ENCODE data around the gene SF3A1.
"Not testable (repeated sequence)": the region's sequence is repeated elsewhere in the genome, so short reads cannot be mapped to it uniquely, and the experiment has no call there.

Gene SF3A1

DNA sequence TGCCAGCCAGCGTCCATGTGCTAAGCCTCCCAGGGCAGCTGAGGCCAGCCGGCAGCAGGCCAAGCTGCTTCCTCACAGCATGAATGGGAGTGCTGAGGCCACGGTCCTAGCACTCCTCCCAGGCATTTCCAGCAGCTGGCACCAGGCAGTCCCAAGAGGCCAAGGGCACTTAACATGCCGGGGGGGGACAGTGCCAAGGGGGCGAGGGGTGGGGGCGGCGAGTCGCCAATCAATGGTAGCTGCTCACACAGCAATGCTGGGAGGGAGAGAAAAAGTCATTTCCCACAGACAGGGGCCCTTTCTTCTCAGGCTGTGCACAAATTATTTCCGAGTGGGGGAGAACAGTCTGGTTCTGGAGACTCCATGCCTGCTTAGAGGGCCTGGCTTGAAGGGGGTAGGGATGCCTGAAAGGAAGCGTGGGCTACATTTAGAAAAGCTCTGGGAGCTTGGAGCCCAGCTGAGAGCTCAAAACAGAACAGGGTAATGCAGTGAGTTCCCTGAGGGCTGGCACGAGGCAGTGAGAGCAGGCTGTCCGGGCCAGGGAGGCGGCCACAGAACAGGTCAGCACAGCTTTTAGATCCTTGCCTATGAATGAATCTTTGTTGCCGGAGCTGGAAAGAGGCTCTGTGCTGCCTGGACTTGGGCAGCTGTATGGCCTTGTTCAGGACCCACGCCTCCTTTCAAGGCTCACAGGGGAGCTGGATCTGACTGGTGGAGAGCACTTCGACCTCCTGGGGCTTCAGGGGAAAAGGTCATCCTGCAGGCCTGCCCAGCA is 15.6 kb downstream of the SF3A1 start:
- TF ChIP-seq POLR2AphosphoS5 (IDR thresholded peaks at IDR 0.05; ENCODE audit: low read depth, low read length) (no peak), TAF1 (IDR thresholded peaks at IDR 0.05; ENCODE audit: borderline replicate concordance, low read depth, low read length) (no peak), POLR2A (IDR thresholded peaks at IDR 0.05; ENCODE audit: low read depth, low read length) (0 out of 2 replicates have a peak, but pooled peaks have one; percentile 23)
- no peak for DNase-seq (ENCODE audit: insufficient read length)
- FAIRE-seq = no peak

DNA sequence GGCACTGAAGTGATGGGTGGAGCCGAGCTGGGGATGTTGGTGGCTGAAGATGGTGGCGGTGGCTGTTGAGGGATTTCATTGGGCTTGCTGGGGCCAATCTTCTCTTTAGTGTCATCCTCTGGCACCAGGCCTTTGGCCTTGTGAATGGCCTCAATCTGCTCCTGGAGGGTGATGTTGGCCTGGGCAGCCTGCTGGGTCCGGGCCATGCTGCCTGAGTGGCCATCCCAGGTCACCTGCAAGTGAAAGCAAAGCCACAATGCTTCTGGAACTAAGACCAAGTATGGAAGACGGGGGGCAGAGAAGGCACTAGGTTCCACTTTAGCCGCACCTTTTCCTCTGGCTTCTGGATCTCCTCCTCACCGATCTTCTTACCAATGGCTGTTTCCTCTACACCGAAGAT is 17.9 kb downstream of the SF3A1 start:
- no peak for FAIRE-seq
- TF ChIP-seq TAF1 (IDR thresholded peaks at IDR 0.05; ENCODE audit: borderline replicate concordance, low read depth, low read length) = no peak
- TF ChIP-seq POLR2AphosphoS5 (IDR thresholded peaks at IDR 0.05; ENCODE audit: low read depth, low read length) = no peak
- TF ChIP-seq POLR2A (IDR thresholded peaks at IDR 0.05; ENCODE audit: low read depth, low read length) = no peak
- no peak for DNase-seq (ENCODE audit: insufficient read length)

DNA sequence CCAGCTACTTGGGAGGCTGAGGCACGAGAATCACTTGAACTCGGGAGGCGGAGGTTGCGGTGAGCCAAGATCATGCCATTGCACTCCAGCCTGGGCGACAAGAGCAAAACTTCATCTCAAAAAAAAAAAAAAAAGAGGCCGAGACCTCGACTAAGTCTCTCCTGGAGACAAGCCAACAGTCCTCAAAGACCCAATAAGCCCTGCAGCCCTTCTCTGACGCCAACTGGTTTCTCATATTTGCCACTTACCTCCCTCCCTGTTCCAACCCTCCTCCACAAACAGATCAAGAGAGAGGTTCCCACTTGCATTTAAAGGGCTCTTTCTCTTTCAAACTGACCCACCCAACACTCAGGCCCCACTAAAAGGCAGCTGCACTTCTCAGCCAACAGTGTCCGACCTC is 18.4 kb downstream of the SF3A1 start:
- not testable (repeated sequence) for FAIRE-seq; DNase-seq (ENCODE audit: insufficient read length)

DNA sequence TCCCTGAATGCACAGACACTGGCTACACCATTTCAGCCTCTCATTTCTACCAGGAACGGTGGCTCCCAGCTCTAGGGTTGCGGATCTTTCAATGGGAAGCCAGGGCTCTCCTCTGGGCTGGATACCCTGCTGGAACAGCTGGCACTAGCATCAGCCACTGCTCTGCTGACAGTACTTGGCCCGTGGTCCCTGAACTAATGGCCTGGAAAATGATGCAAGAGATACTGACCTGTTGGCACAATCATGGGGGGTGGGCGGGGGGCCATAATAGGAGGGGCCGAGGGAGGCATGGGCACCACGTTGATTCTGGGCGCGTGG is 19.3 kb downstream of the SF3A1 start:
- FAIRE-seq (no peak), DNase-seq (ENCODE audit: insufficient read length) (no peak)
- no peak for TF ChIP-seq TAF1 (IDR thresholded peaks at IDR 0.05; ENCODE audit: borderline replicate concordance, low read depth, low read length)
- no peak for TF ChIP-seq POLR2AphosphoS5 (IDR thresholded peaks at IDR 0.05; ENCODE audit: low read depth, low read length)
- TF ChIP-seq POLR2A (IDR thresholded peaks at IDR 0.05; ENCODE audit: low read depth, low read length) = no peak

DNA sequence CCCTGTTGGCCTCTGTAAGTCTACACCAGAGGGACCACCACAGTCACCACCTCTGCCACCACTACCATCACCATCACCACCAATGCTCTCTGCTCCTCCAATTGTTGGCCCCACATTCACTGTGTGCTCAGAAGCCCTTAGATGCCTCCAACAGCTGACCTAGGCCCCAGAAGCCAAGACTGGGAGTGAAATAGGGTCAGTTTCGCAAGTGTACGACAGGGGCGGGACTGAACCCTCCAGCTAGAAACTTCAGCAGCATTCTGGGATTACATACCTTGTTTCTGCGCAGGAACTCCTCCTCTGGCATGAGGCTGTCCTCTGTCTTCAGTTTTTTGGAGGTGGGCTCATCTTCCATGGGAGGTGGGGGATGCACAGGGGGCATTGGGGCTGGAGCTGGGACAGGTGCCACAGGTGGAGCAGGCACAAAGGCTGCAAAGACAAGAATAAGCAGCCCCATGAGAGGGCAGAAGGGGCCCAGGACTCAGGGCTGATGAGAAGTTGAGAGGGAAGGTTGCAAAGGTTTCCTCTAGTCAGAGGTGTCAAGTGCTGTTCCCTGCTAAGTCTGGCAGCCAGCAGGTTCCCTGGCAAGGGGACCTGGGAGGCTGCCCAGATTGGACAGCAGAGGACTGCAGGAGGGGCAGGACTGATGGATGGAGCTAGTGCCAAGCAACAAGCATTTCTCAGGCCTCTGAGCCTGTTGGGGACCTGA is 19.8 kb downstream of the SF3A1 start:
- DNase-seq (ENCODE audit: insufficient read length) (no peak), FAIRE-seq (no peak)

DNA sequence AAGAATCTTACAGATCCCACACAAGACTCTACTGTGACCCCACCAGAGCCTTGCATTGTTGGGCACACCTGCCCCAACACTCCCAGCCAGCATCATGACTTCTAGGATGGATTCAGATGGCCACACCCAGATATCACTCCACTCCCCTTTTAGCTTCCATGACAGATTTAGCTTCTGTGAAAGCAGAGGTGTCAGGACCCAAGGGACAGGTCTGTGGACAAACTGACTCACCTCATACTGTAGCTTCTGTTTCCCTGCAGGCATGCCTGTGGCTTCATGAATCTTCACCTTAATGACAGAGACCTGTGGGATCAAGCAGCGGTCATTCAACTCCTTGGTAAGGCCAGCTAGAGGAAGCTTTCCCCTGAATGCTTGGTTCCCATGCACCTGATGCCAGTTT is 21.5 kb downstream of the SF3A1 start:
- DNase-seq (ENCODE audit: insufficient read length) (no peak), FAIRE-seq (no peak)
- TF ChIP-seq POLR2AphosphoS5 (IDR thresholded peaks at IDR 0.05; ENCODE audit: low read depth, low read length) (no peak), POLR2A (IDR thresholded peaks at IDR 0.05; ENCODE audit: low read depth, low read length) (no peak), TAF1 (IDR thresholded peaks at IDR 0.05; ENCODE audit: borderline replicate concordance, low read depth, low read length) (no peak)

More for the DNA sequence above, 19.8 kb downstream of the SF3A1 start:
- no peak for TF ChIP-seq POLR2A (IDR thresholded peaks at IDR 0.05; ENCODE audit: low read depth, low read length)
- TF ChIP-seq TAF1 (IDR thresholded peaks at IDR 0.05; ENCODE audit: borderline replicate concordance, low read depth, low read length) = no peak

DNA sequence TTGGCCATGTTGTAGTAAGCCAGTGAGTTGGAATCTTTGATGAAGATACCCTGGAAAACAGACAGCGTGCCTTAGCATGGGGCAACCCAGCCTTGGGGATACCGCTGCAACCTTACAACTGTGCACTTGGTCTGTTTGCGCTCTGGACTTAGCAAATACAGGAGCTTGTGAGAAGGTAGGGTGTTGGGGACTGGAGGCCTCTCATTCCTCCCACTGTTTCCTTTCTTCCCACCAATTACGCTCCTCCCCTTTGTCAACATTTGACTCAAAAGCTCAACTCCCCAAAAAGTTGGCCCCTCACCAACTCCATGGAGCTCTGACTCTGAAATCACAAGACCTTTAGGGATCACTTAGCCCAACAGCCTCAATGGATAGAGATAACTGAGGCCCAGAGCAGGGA is 22.0 kb downstream of the SF3A1 start:
- TF ChIP-seq POLR2AphosphoS5 (IDR thresholded peaks at IDR 0.05; ENCODE audit: low read depth, low read length) (no peak), POLR2A (IDR thresholded peaks at IDR 0.05; ENCODE audit: low read depth, low read length) (no peak), TAF1 (IDR thresholded peaks at IDR 0.05; ENCODE audit: borderline replicate concordance, low read depth, low read length) (no peak)
- no peak for FAIRE-seq
- no peak for DNase-seq (ENCODE audit: insufficient read length)

DNA sequence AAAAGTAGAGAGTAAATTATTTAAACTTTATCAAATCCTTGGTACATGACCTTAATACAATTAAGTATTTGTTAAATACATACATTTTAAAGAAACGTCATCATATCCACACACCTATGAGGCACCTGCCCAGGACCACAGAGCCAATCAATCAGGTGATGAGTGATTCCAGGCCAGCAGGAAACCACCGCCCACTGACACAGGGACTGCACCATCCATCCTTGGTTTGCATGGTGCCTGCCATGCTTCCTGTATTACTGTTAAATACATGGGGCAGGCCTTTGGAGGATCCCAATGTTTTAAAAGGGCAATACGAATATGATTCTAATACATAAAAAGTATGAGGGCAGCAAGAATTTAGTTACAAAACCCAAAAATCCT is 23.0 kb downstream of the SF3A1 start:
- no peak for DNase-seq (ENCODE audit: insufficient read length)
- TF ChIP-seq POLR2A (IDR thresholded peaks at IDR 0.05; ENCODE audit: low read depth, low read length) (no peak), TAF1 (IDR thresholded peaks at IDR 0.05; ENCODE audit: borderline replicate concordance, low read depth, low read length) (no peak), POLR2AphosphoS5 (IDR thresholded peaks at IDR 0.05; ENCODE audit: low read depth, low read length) (no peak)

DNA sequence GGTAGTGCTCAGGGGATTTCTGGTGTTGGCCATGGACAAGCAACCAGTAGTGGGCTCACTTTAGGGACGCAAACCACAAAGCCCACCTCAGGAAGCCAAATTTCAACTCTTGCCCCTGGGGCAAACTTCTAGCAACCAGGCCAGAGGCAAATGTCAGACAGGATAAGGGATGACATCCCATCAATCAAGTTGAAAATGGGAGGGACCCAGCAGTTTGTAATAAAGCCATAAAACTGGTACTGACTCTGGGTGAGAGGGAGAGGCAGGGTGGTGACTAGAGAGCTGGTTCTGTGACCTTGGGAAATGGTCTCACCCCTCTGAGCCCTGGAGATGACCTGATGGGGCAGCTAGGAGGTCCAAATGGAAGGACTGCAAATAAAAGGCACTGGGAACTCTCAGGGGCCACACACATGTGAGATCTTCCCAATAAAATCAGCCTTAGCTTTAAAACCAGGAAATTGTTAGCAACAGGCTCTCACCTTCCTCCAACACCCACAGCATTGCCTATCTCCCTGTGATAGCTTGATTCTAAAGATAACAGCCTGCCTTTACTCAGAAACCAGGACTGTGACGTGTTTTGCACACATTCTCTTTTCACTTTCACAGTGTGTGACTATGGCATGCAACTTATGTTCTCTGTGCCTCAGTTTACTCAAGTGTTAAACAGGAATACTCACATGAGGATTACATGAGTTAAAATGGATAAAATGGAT is 23.5 kb downstream of the SF3A1 start:
- no peak for DNase-seq (ENCODE audit: insufficient read length)
- no peak for FAIRE-seq
- TF ChIP-seq TAF1 (IDR thresholded peaks at IDR 0.05; ENCODE audit: borderline replicate concordance, low read depth, low read length) (no peak), POLR2A (IDR thresholded peaks at IDR 0.05; ENCODE audit: low read depth, low read length) (0 out of 2 replicates have a peak, but pooled peaks have one; percentile 2), POLR2AphosphoS5 (IDR thresholded peaks at IDR 0.05; ENCODE audit: low read depth, low read length) (no peak; the same call in 1 of the 2 replicates)

More for the DNA sequence above, 23.0 kb downstream of the SF3A1 start:
- FAIRE-seq = no peak

DNA sequence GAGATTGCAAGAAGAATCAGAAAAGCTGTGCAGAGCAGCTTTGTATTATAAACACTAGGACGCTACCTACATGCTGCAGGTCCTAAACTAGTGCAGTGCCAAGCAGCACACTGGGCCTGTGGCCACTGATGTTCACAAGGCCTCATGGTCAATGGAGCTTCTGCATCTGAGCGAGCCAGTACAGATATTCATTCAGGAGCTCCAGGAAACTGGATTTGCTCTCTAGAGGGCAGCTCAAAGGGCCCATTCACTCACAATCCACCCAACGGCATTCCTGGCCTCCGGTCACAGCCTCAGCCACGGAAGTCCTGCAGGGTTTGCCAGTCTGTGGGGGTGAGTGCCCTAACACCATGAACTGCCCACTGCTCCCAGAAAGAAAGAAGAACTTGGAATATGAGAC is 24.1 kb downstream of the SF3A1 start:
- DNase-seq (ENCODE audit: insufficient read length) = no peak
- TF ChIP-seq POLR2AphosphoS5 (IDR thresholded peaks at IDR 0.05; ENCODE audit: low read depth, low read length) = peak; percentile 14; the same call in 1 of the 2 replicates
- TF ChIP-seq POLR2A (IDR thresholded peaks at IDR 0.05; ENCODE audit: low read depth, low read length) = no peak
- no peak for FAIRE-seq

DNA sequence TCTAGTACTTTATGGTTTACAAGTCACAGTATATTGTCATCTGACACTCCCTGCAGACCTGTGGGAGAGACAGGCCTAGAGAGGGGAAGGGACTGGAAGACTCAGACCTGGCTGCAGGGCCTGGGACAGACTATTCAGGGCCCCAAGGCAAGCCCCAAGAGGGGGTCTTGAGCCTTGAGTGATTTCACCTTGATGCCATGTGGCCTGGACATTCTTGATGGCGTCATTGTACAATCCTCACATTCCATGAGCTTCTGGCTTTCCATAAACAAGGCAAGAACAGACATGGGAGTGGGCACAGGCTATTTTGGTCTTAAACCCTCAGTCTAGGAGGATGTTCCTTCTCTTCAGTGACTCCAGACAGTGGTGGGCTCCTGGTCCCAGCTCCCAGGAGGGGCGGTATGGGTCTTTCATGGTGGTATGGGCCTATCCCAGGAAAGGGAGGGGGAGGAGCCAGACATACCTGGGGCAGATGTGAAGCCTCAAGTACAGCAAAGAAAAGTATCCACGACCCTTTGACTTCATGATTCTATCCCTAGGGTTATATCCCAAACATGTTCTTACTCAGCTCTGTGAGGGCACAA is 28.1 kb downstream of the SF3A1 start:
- FAIRE-seq (no peak), DNase-seq (ENCODE audit: insufficient read length) (no peak)
- TF ChIP-seq TAF1 (IDR thresholded peaks at IDR 0.05; ENCODE audit: borderline replicate concordance, low read depth, low read length) (no peak), POLR2AphosphoS5 (IDR thresholded peaks at IDR 0.05; ENCODE audit: low read depth, low read length) (no peak), POLR2A (IDR thresholded peaks at IDR 0.05; ENCODE audit: low read depth, low read length) (no peak)

Data from GM12892 (cell line).